ENCODE measurements around the gene ASIC1.

- TF ChIP-seq CTCF (IDR thresholded peaks at IDR 0.05): no peak
- TF ChIP-seq POLR2A (IDR thresholded peaks at IDR 0.05): no peak
- TF ChIP-seq EP300 (IDR thresholded peaks at IDR 0.05; ENCODE audit: low read depth): no peak
- peak in 2 of 3 donors; percentile 28 to 41 for TF ChIP-seq POLR2AphosphoS5 (IDR thresholded peaks at IDR 0.05)
Measured at GRCh38 chr12:50110127-50110761, 52.8 kb downstream of the ASIC1 start.
